GM19035 (cell line): ENCODE data around the gene CAPZB.

Experiments used
- ATAC-seq: cut with Tn5 transposase; IDR thresholded peaks from one replicate; pipeline ENCODE4 v1.9.1; 2021; ENCODE audit not compliant: unreplicated experiment

The CAPZB gene

DNA sequence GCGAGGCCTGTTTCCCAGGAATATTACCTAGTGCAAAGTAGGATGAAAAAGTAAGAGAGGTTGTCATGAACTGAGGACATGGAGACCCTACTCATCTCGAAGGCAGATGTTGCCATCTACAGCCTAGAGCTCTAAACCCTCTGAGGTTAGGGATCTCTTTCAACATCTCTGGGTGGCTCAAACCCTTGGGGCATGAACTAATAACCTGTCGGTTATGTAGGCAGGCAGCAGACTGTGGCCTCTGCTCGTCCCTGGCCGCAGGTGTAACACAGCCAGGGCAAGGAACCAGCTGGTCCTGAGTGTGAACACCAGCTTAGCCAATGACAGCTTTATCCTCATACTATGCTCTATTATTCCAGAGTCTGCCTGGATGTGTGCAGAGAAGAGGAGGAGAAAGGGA lies 13.2 kb downstream of the CAPZB start:
- no peak for ATAC-seq

GRCh38 chr1:19469004-19469403 lies 16.3 kb downstream of the CAPZB start:
- ATAC-seq: peak; percentile 10

- ATAC-seq: peak; percentile 49
These were observed 16.9 kb downstream of the CAPZB start for GRCh38 chr1:19468397-19468956.

GRCh38 chr1:19467199-19468187 lies 17.8 kb downstream of the CAPZB start:
- no peak for ATAC-seq

DNA sequence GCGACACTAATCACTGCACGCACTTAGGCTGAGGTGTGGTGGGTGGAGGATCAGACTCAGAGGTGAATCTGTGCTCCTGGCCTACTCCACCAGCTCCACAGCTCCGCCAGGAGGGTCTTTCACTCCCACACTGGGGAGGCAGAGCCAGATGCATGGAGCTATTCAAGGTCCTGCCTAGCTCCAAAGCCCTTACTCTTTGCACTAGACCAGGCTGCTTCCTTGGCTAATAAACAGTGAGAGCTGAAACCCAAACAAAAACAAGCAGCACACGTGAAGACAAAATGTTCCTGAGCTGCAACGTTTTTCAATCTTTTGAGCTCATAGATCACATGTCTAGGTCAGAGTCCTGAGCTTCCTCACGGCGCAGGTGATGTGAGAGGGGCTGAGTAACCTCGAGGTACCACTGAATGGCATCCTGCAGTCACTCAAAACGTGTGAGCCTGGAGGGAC lies 19.2 kb downstream of the CAPZB start:
- ATAC-seq: no peak

DNA sequence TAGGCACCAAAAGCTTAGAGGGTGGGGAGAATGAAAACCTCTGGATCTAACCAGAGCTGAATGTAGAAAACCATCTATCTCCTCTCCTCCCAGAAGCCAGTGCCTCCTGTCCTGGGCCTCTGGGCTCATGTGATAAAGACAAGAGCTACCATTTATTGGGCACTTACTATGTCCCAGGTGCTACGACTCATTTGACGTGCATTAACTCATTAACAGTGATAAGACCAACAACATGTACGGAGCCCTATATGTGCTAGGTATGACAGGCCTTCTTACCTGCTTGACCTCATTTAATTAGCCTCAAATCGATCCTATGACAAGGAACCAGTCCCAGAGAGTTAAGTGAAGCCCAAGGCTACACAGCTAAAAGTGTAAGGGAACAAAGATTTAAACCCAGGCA lies 19.7 kb downstream of the CAPZB start:
- ATAC-seq: no peak

GRCh38 chr1:19465123-19465522 lies 20.2 kb downstream of the CAPZB start:
- ATAC-seq: no peak

GRCh38 chr1:19464696-19465095 lies 20.6 kb downstream of the CAPZB start:
- no peak for ATAC-seq

DNA sequence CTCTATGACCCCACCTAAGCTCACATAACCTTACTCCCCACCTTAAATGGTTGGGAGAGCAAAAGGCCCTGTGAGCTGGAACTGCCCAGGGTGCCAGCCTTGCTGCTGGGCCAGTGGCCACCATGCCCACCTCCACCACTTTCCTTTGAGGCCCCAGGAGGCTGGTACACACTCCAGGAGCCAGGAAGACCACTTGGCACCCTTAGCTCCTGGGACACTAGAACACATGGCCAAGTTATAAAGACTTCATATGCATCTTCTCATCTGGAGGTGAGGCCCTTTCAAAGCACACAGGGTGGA lies 21.9 kb downstream of the CAPZB start:
- no peak for ATAC-seq

GRCh38 chr1:19462781-19463503 lies 22.4 kb downstream of the CAPZB start:
- ATAC-seq: peak; percentile 59

- no peak for ATAC-seq
These were observed 24.2 kb downstream of the CAPZB start for GRCh38 chr1:19461220-19461554.

DNA sequence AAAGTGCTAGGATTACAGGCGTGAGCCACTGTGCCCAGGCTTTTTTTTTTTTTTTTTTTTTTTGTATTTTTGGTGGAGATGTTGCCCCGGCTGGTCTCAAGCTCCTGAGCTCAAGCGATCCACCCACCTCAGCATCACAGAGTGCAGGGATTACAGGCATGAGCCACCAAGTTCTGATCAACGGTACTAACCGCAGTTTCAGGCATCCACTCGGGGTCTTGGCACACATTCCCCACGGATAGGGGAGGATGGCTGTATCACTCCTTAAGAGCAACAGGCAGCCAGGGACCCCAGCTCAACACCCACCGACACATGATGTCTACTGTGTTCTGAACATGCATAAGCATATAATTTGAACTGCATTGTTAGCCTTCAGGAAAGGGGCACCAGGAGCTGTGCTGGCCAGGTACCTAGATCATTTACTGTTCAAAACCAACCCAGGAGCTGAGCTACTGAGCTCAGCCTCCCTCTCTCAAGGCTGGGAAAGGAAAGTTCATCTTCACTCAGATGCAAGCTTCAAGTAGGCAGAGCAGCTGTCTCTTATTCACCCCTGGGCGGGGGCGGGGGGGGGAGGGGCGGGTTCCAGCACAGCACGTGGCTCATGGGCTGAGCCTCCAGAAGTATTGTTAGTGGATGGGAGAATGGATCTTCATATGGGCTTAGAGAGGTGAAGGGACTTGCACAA lies 24.7 kb downstream of the CAPZB start:
- ATAC-seq: no peak

DNA sequence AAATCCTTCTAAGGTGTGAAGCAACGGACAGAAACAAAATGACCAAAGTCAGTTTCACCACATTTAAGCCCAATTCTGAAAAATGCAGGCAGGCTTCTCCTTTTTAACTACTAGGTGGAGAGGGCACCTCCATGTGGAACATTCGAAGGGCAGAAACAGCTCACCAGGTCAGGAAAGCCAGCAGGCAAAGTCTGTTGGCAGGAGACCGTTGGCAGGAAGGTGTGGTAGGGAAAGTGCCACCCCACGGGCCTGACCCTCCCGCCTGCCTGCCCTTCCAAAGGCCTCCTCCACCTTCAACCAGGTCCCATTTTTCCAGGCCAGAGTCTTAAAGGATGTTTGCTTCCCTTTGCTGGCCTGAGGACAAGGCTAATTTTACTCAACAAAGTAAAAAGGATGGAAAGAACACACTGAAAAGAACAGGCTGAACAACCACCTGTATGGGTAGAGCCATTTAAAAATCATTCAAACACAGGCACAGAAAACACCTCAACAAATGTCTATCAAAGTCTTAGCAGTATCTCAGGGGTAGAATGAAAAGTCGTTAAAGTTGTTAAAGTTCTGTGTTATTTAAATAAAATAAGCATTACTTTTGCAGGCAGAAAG lies 26.4 kb downstream of the CAPZB start:
- ATAC-seq: no peak

DNA sequence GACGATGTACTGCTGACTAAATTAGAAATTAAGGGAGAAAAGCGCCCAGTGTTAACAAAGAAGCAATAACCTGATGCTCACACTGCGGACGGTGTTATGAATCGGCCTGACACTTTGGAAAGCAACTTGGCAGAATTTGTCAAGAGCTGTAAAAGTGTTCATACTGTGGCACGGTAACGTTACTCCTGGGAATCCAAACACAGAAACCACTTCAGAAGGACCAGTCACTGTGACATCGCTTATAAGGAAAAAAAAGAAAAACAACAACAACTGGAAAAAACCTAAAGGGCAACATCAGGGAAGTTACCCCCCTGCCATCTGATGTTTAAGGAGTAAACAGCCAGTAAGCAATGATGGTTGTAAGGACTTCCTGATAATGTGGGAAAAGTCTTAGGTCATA lies 27.7 kb downstream of the CAPZB start:
- ATAC-seq: no peak

- ATAC-seq: no peak
These were observed 28.3 kb downstream of the CAPZB start for GRCh38 chr1:19456968-19457441.

DNA sequence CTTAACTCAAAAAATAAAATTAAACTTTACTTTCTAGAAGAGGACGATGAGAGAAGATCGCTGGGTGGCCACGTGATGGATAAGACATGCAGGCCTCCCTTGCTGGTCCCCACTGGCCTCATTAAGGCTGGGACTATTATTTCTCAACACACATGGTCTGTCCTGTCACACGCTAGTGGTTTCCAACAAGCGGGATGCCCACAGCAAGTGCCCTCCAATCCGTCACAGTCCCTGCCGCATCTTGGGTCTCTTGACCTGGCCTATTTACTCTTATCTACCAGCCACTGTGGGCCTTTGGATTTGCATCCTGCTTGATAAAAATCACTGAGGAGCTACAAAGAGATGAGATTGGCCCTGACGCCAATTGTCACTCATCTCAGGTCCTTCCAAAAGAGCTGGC lies 30.0 kb downstream of the CAPZB start:
- ATAC-seq: no peak

- ATAC-seq: no peak
These were observed 30.8 kb downstream of the CAPZB start for GRCh38 chr1:19454265-19455146.

GRCh38 chr1:19453741-19454201 lies 31.6 kb downstream of the CAPZB start:
- ATAC-seq: no peak

DNA sequence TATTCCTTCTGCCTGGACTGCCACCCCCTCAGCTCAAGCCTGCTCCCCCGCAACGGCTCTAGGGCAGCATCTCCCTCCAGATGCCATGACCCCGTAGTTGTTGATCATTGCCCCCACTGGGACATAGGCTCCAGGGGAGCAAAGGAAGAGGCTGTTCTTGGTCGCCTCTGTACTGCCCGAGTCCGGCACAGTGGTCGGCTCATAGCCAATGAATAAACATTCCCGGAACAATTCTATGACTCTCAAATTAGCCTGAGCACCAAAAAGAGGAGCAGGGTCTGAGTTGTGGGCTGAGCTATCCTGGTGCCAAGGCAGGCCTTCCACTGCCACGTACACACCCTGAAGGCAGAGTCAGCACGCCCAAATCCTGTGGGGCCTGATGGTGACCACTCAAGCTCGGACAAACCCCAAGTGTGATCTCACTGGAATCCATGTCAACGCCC lies 33.1 kb downstream of the CAPZB start:
- ATAC-seq: no peak
